Endothelial cell of umbilical vein (primary cell): ENCODE measurements around the gene ST3GAL5. TPM values are rescaled to one million over a fixed set of nuclear protein-coding genes. Genes with fewer than 3 reads are reported as not detected.

Experiments
- BruUV-seq: library from RNA; stranded (reverse); fragments of 400-500 nt; replicated peaks from 2 replicates; lab custom pipeline; 2021; lab: Mats Ljungman, UMichigan
- CTCF ChIA-PET: fragments of 300-600, 350-600 bp; sonication (Branson Sonifier 250); formaldehyde crosslinking; loops from one replicate; lab custom pipeline; 2021; ENCODE audit warnings: antibody characterized with exemption, inconsistent platforms; lab: Charles Lee
- POLR2A ChIA-PET: fragments of 300-600, 350-600 bp; sonication (Branson Sonifier 250); formaldehyde crosslinking; loops from one replicate; lab custom pipeline; 2021; ENCODE audit warnings: antibody characterized with exemption, inconsistent platforms; lab: Charles Lee
- DNase-seq: peaks from one replicate; pipeline ENCODE4 v3.0.0-alpha.2; 2011; ENCODE audit warnings: low read depth, low spot score
- FAIRE-seq: peaks from 2 replicates; lab custom pipeline; 2011; peaks lifted over from hg19 to GRCh38; lab: Jason Lieb, UNC
- H2AFZ ChIP-seq: 2 replicates; pipeline ENCODE4 v1.6.0; 2012; ENCODE audit warnings: low read depth, low read length, control low read depth, inconsistent platforms
- H3K27ac ChIP-seq: 2 replicates; pipeline ENCODE4 v1.5.1; 2011; ENCODE audit warnings: low read depth, mild to moderate bottlenecking, control low read depth, low read length, moderate library complexity; ENCODE audit not compliant: insufficient read depth
- H3K27me3 ChIP-seq, 2 experiments: 2 replicates each; pipeline versions ENCODE4 v1.6.0 to v1.6.1; 2011; ENCODE audit warnings: low read length in 2 of 2, mixed read lengths in 1 of 2; ENCODE audit not compliant: control insufficient read depth in 2 of 2, insufficient read depth in 2 of 2
- H3K36me3 ChIP-seq, 2 experiments: 2 replicates in 1 of 2; 3 replicates in 1 of 2; pipeline ENCODE4 v1.5.1; 2011; ENCODE audit warnings: low read length in 2 of 2, mild to moderate bottlenecking in 1 of 2, moderate library complexity in 1 of 2; ENCODE audit not compliant: control insufficient read depth in 2 of 2, insufficient read depth in 2 of 2; ENCODE audit errors: extremely low read depth in 1 of 2
- H3K4me1 ChIP-seq: 3 replicates; pipeline ENCODE4 v1.5.1; 2011; ENCODE audit warnings: mild to moderate bottlenecking, low read length; ENCODE audit not compliant: control insufficient read depth, insufficient read depth; ENCODE audit errors: extremely low read depth
- H3K4me2 ChIP-seq: 2 replicates; pipeline ENCODE4 v1.6.1; 2011; ENCODE audit warnings: low read length, control low read depth, mixed read lengths; ENCODE audit not compliant: insufficient read depth
- H3K4me3 ChIP-seq, 3 experiments: fragments of 200-600 bp in 1 of 3; sonication (generic), shearing (Covaris generic) in 1 of 3; replicated peaks in 1 of 3; 2 replicates each; pipeline ENCODE4 v1.5.1; 2011 to 2016; ENCODE audit warnings: control low read depth in 3 of 3, low read length in 3 of 3, mild to moderate bottlenecking in 2 of 3, inconsistent platforms in 1 of 3, low read depth in 1 of 3, moderate library complexity in 1 of 3; ENCODE audit not compliant: insufficient read depth in 1 of 3
- H3K79me2 ChIP-seq: 2 replicates; pipeline ENCODE4 v1.6.0; 2012; ENCODE audit warnings: low read length, inconsistent platforms; ENCODE audit not compliant: control insufficient read depth, insufficient read depth
- H3K9ac ChIP-seq: replicated peaks from 2 replicates; pipeline ENCODE3; 2011; ENCODE audit warnings: low read length, control low read depth; ENCODE audit not compliant: insufficient read depth; ENCODE audit errors: extremely low read depth
- H3K9me1 ChIP-seq: replicated peaks from 3 replicates; pipeline ENCODE4 v1.6.0; 2011; ENCODE audit warnings: mild to moderate bottlenecking, low read length; ENCODE audit not compliant: control insufficient read depth, insufficient read depth; ENCODE audit errors: extremely low read depth
- H3K9me3 ChIP-seq: replicated peaks from 2 replicates; pipeline ENCODE4 v1.5.1; 2012; ENCODE audit warnings: low read length, inconsistent platforms; ENCODE audit not compliant: control insufficient read depth, insufficient read depth
- H4K20me1 ChIP-seq: replicated peaks from 2 replicates; pipeline ENCODE3; 2011; ENCODE audit warnings: mild to moderate bottlenecking, low read length; ENCODE audit not compliant: control insufficient read depth, insufficient read depth; ENCODE audit errors: extremely low read depth
- CTCF ChIP-seq, 2 donors: IDR thresholded peaks; 1 replicate in 1 of 2; 2 replicates in 1 of 2; pipeline ENCODE4 v1.5.1; 2011; ENCODE audit warnings: low read length in 2 of 2, mild to moderate bottlenecking in 2 of 2, moderate library complexity in 2 of 2, control low read depth in 1 of 2, inconsistent platforms in 1 of 2, low read depth in 1 of 2; ENCODE audit not compliant: insufficient read depth in 1 of 2; ENCODE audit errors: extremely low read depth in 1 of 2
- EZH2 ChIP-seq: IDR thresholded peaks from 2 replicates; pipeline ENCODE4 v1.6.1; 2012; ENCODE audit warnings: borderline replicate concordance, low read depth, mild to moderate bottlenecking, moderate library complexity, low read length, inconsistent platforms; ENCODE audit not compliant: severe bottlenecking
- FOS ChIP-seq: IDR thresholded peaks from 2 replicates; pipeline ENCODE4 v1.6.1; 2011; ENCODE audit warnings: mild to moderate bottlenecking, low read length, moderate library complexity, borderline replicate concordance; ENCODE audit not compliant: insufficient read depth
- GATA2 ChIP-seq: IDR thresholded peaks from 2 replicates; pipeline ENCODE4 v1.7.0; 2011; ENCODE audit warnings: low read depth, mild to moderate bottlenecking, moderate library complexity, mixed read lengths, low read length; ENCODE audit not compliant: insufficient read length, insufficient read depth
- JUN ChIP-seq: IDR thresholded peaks from 2 replicates; pipeline ENCODE4 v1.6.1; 2011; ENCODE audit warnings: borderline replicate concordance, low read depth; ENCODE audit not compliant: insufficient read length, insufficient read depth
- MAX ChIP-seq: IDR thresholded peaks from 2 replicates; pipeline ENCODE4 v1.6.1; 2011; ENCODE audit not compliant: insufficient read depth, insufficient read length
- MYC ChIP-seq: IDR thresholded peaks from one replicate; pipeline ENCODE4 v1.6.1; 2011; ENCODE audit warnings: mild to moderate bottlenecking, low read depth, low read length
- POLR2A ChIP-seq: IDR thresholded peaks from 2 replicates; pipeline ENCODE4 v1.6.1; 2012; ENCODE audit warnings: low read depth, mild to moderate bottlenecking, control low read depth, low read length
- POLR2AphosphoS5 ChIP-seq: IDR thresholded peaks from 2 replicates; pipeline ENCODE4 v1.6.1; 2012; ENCODE audit warnings: low read depth, mild to moderate bottlenecking, control low read depth, low read length, moderate library complexity; ENCODE audit not compliant: insufficient read depth
- dilution Hi-C: fragments of 300-500 bp; cut with MboI; formaldehyde crosslinking; loops from one replicate; pipeline ENCODE4 v1.15.0; 2019; ENCODE audit warnings: low sequenced_read_pairs; ENCODE audit not compliant: extremely low pct_ligation_motif_present
- intact Hi-C: fragments of 100-400 bp; cut with micrococcal nuclease; formaldehyde crosslinking; loops from one replicate; pipeline ENCODE4 v1.10.0; 2022
- polyA plus RNA-seq, 4 experiments: library from polyadenylated mRNA; depleted of rRNA in 3 of 4; stranded (reverse) in 3 of 4; unstranded in 1 of 4; fragments of >200 nt; gene quantifications; 2 replicates each; pipeline versions ENCODE4 v1.2.1 to v1.2.3, GENCODE V29; 2011 to 2012; ENCODE audit warnings: missing spikeins in 1 of 4
- total RNA-seq: library from RNA; stranded (reverse); gene quantifications from 2 replicates; pipeline ENCODE4 v1.2.3, GENCODE V29; 2021

ST3GAL5 gene
- total and polyA plus RNA-seq, 2 donors (not counting 3 experiments of a cell fraction or from before 2014, with no cell fraction given) = 9.5 to 16.0 TPM

- DNase-seq (no peak), FAIRE-seq (no peak)
- no peak overlapping the region for H3K9ac ChIP-seq
- H3K79me2 ChIP-seq = no peaks in the 10 kb centered on the region
- no peak overlapping the region for H3K4me2 ChIP-seq
- H3K27me3 ChIP-seq = no peaks in the 10 kb centered on the region
- no peak overlapping the region for H3K4me3 ChIP-seq
- no peak overlapping the region for H3K27ac ChIP-seq
- intact Hi-C loops = no loop called here
- dilution Hi-C loops = no loop called here
- H3K9me3 ChIP-seq = no peaks in the 10 kb centered on the region
- no peak for TF ChIP-seq GATA2
- TF ChIP-seq JUN = no peak
- no peak for TF ChIP-seq MAX
- TF ChIP-seq FOS = no peak
- no peak for TF ChIP-seq MYC
- TF ChIP-seq POLR2AphosphoS5 = no peak
- no peak for TF ChIP-seq POLR2A
- TF ChIP-seq CTCF (IDR thresholded peaks at IDR 0.05; ENCODE audit: extremely low read depth in 1 of 2, insufficient read depth in 1 of 2, low read depth in 1 of 2, low read length in 2 of 2) = no peak
- TF ChIP-seq EZH2 = no peak
- H3K36me3 ChIP-seq = peaks cover 0 to 3% of the 10 kb centered on the region in 2 experiments
- H3K9me1 ChIP-seq = no peaks in the 10 kb centered on the region
- no peak overlapping the region for H2AFZ ChIP-seq
- H4K20me1 ChIP-seq = no peaks in the 10 kb centered on the region
- BruUV-seq = no TSS peak
- ChIA-PET POLR2A (no interaction called here), CTCF (interaction anchor here (1.1 to 1.8 kb wide), 2 partner anchors 9 to 11 kb away, joined by 3 to 8 read pairs; no protein-coding TSS in a partner anchor)
- H3K4me1 ChIP-seq = peaks cover 17% of the 10 kb centered on the region
Observed at GRCh38 chr2:85788603-85789002, 100.2 kb downstream of the ST3GAL5 start.
